A549 (cell line): ENCODE results near the gene TSHZ2. TPM values are rescaled to one million over a fixed set of nuclear protein-coding genes. Genes with fewer than 3 reads are reported as not detected.
A peak's percentile ranks its signal among the peaks of the same experiment; 100 is the strongest.

Experiments used
- ATAC-seq, 2 experiments: fragments of 200-7000 bp in 1 of 2; fragments of >200 bp in 1 of 2; cut with Nextera tagmentation in 1 of 2; cut with Tn5 transposase in 1 of 2; 3 replicates each; pipeline versions ENCODE4 v1.8.0 to v1.9.1; 2018 to 2020; ENCODE audit warnings: mild to moderate bottlenecking in 1 of 2, moderate library complexity in 1 of 2
- CTCF ChIA-PET: fragments of 300-600 bp; sonication (Branson Sonifier 250); formaldehyde crosslinking; extraction: SDS; loops from one replicate; lab custom pipeline; 2021; ENCODE audit warnings: antibody characterized with exemption, inconsistent platforms; lab: Yijun Ruan, JAX
- POLR2A ChIA-PET: fragments of 350-600 bp; formaldehyde crosslinking; extraction: SDS; loops from one replicate; lab custom pipeline; 2021; ENCODE audit warnings: antibody characterized with exemption, inconsistent platforms; lab: Yijun Ruan, JAX
- DNase-seq, 2 experiments: peaks; one replicate each; pipeline versions ENCODE4 v3.0.0 to v3.0.0-alpha.2; 2011 to 2016; ENCODE audit warnings: low read depth in 1 of 2, low spot score in 1 of 2
- FAIRE-seq: peaks from 2 replicates; lab custom pipeline; 2011; peaks lifted over from hg19 to GRCh38; lab: Jason Lieb, UNC
- H3K27ac ChIP-seq, 2 experiments: fragments of >200 bp; sonication (Bioruptor Twin); formaldehyde crosslinking; 3 replicates each; pipeline ENCODE4 v1.5.1; 2016 to 2017
- H3K4me1 ChIP-seq: fragments of >200 bp; sonication (Bioruptor Twin); formaldehyde crosslinking; 3 replicates; pipeline ENCODE4 v1.6.1; 2016
- H3K4me2 ChIP-seq: fragments of >200 bp; sonication (Bioruptor Twin); formaldehyde crosslinking; 3 replicates; pipeline ENCODE4 v1.6.1; 2016
- H3K4me3 ChIP-seq: fragments of >200 bp; sonication (Bioruptor Twin); formaldehyde crosslinking; 3 replicates; pipeline ENCODE4 v1.5.1; 2016
- H3K9me3 ChIP-seq: fragments of >200 bp; sonication (Bioruptor Twin); formaldehyde crosslinking; 3 replicates; pipeline ENCODE4 v1.6.1; 2016
- ATOH8 ChIP-seq: fragments of 250-450 bp; sonication (Bioruptor Pico); IDR thresholded peaks from 2 replicates; pipeline ENCODE4 v1.5.0; 2020; ENCODE audit warnings: low read depth, mild to moderate bottlenecking, moderate library complexity
- BHLHE40 ChIP-seq: IDR thresholded peaks from 2 replicates; pipeline ENCODE4 v1.6.1; 2012; ENCODE audit warnings: low read depth, low read length, inconsistent platforms
- CHD2 ChIP-seq: fragments of 150-350 bp; IDR thresholded peaks from 2 replicates; pipeline ENCODE4 v1.6.1; 2014; ENCODE audit warnings: low read length; ENCODE audit not compliant: partially characterized antibody
- HES2 ChIP-seq: fragments of >200 bp; sonication (Bioruptor Twin); formaldehyde crosslinking; IDR thresholded peaks from 2 replicates; pipeline ENCODE4 v1.6.1; 2016
- KDM1A ChIP-seq: fragments of 200-600 bp; sonication (generic); IDR thresholded peaks from 2 replicates; pipeline ENCODE4 v1.6.1; 2016; ENCODE audit warnings: low read depth, mild to moderate bottlenecking
- MAFK ChIP-seq: fragments of 450-650 bp; IDR thresholded peaks from 2 replicates; pipeline ENCODE4 v1.6.1; 2014; ENCODE audit not compliant: partially characterized antibody
- NFE2L2 ChIP-seq: fragments of 150-350 bp; conservative IDR thresholded peaks from 2 replicates; pipeline ENCODE4 v1.6.1; 2014; ENCODE audit warnings: low read length
- PHF8 ChIP-seq: fragments of 200-600 bp; sonication (generic); IDR thresholded peaks from 2 replicates; pipeline ENCODE4 v1.6.1; 2016; ENCODE audit warnings: low read depth, mild to moderate bottlenecking, antibody characterized with exemption, moderate library complexity, borderline replicate concordance
- POLR2A ChIP-seq: IDR thresholded peaks from 2 replicates; pipeline ENCODE4 v1.6.1; 2012; ENCODE audit warnings: mild to moderate bottlenecking, low read length
- SMC3 ChIP-seq: fragments of >200 bp; sonication (Bioruptor Twin); formaldehyde crosslinking; IDR thresholded peaks from 3 replicates; pipeline ENCODE4 v1.6.1; 2018; ENCODE audit warnings: inconsistent platforms
- TFCP2L1 ChIP-seq: fragments of 250-450 bp; sonication (Bioruptor Pico); IDR thresholded peaks from 2 replicates; pipeline ENCODE4 v1.5.0; 2021; ENCODE audit warnings: mild to moderate bottlenecking
- ZFP36 ChIP-seq: fragments of 450-650 bp; IDR thresholded peaks from 2 replicates; pipeline ENCODE4 v1.6.1; 2014; ENCODE audit warnings: borderline replicate concordance; ENCODE audit not compliant: partially characterized antibody
- WGBS: methylation state at CpG from one replicate; pipeline ENCODE4 v1.1.6; 2017; ENCODE audit errors: missing lambda C conversion rate; 5-methylcytosine and 5-hydroxymethylcytosine counted together
- polyA plus RNA-seq, 4 experiments: library from polyadenylated mRNA; depleted of rRNA in 3 of 4; stranded (reverse); fragments of >200 nt; fragmentation: RNase III in 1 of 4; extraction: RNeasy Plus Mini Kit Qiagen cat#74134 plus additional on column Dnase treatment in 1 of 4; gene quantifications; 2 replicates in 3 of 4; 3 replicates in 1 of 4; pipeline ENCODE4 v1.2.3, GENCODE V29; 2011 to 2017
- TF ChIP-seq, protein P1 (sequence below): fragments of 250-450 bp; sonication (Bioruptor Pico); IDR thresholded peaks from 2 replicates; pipeline ENCODE4 v1.5.0; 2021; ENCODE audit warnings: mild to moderate bottlenecking, moderate library complexity, borderline replicate concordance
- TF ChIP-seq, protein P2 (sequence below): fragments of 450-650 bp; IDR thresholded peaks from 2 replicates; pipeline ENCODE4 v1.6.1; 2014; ENCODE audit warnings: antibody characterized with exemption

Gene TSHZ2
- polyA plus RNA-seq, 2 of the 4 experiments (the other 2 are of a cell fraction) = not detected

DNA sequence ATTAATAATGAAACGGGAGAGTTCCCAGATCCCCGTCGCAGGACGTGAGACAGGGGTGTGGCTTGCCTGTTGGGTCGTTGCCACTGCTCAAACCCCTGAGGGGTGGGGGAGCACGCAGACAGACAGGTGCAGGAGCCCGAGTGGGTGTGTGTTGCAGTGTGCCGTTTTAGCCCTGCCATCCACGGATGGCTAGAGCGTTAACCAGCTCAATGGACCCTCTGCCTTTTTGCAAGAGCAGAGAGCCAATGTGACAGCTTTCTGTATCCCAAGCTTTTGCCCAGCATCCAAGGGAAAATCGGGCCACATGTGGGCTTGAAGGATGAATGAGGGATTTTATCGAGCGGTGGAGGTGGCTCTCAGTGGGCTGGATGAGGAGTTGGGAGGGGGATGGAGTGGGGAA is 237.9 kb downstream of the TSHZ2 start:
- FAIRE-seq = no peak
- ChIA-PET CTCF (interaction anchor here (0.8 to 1.1 kb wide), 2 partner anchors 13 to 16 kb away, joined by 3 read pairs; no protein-coding TSS in a partner anchor), POLR2A (no interaction called here)
- no peak for DNase-seq
- H3K27ac ChIP-seq = no peak overlapping the region
- WGBS = 38% methylated on average over 13 of the region's 13 CpGs
- H3K9me3 ChIP-seq = no peaks in the 10 kb centered on the region
- no peak for ATAC-seq
- no peaks in the 10 kb centered on the region for H3K4me1 ChIP-seq
- H3K4me3 ChIP-seq = no peak overlapping the region
- TF ChIP-seq ZFP36 (no peak), SMC3 (no peak)
- TF ChIP-seq, protein P1, sequence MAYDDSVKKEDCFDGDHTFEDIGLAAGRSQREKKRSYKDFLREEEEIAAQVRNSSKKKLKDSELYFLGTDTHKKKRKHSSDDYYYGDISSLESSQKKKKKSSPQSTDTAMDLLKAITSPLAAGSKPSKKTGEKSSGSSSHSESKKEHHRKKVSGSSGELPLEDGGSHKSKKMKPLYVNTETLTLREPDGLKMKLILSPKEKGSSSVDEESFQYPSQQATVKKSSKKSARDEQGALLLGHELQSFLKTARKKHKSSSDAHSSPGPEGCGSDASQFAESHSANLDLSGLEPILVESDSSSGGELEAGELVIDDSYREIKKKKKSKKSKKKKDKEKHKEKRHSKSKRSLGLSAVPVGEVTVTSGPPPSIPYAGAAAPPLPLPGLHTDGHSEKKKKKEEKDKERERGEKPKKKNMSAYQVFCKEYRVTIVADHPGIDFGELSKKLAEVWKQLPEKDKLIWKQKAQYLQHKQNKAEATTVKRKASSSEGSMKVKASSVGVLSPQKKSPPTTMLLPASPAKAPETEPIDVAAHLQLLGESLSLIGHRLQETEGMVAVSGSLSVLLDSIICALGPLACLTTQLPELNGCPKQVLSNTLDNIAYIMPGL (CRISPR knock-in tag) = no peak
- no peak overlapping the region for H3K4me2 ChIP-seq

- no peak overlapping the region for H3K27ac ChIP-seq
- TF ChIP-seq, protein P2, sequence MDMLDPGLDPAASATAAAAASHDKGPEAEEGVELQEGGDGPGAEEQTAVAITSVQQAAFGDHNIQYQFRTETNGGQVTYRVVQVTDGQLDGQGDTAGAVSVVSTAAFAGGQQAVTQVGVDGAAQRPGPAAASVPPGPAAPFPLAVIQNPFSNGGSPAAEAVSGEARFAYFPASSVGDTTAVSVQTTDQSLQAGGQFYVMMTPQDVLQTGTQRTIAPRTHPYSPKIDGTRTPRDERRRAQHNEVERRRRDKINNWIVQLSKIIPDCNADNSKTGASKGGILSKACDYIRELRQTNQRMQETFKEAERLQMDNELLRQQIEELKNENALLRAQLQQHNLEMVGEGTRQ = no peak
- no peak for TF ChIP-seq CHD2
- no peak for TF ChIP-seq KDM1A
- TF ChIP-seq BHLHE40 = no peak
- no peak for TF ChIP-seq POLR2A
- TF ChIP-seq, protein P1 (CRISPR knock-in tag) = no peak
- CTCF ChIA-PET = no interaction called here
- no peaks in the 10 kb centered on the region for H3K4me1 ChIP-seq
- H3K4me3 ChIP-seq = no peak overlapping the region
- 92% methylated on average over 3 of the region's 3 CpGs for WGBS
- FAIRE-seq (no peak), DNase-seq (no peak), ATAC-seq (no peak)
- H3K4me2 ChIP-seq = no peak overlapping the region
- H3K9me3 ChIP-seq = no peaks in the 10 kb centered on the region
- POLR2A ChIA-PET = no interaction called here
These were observed 238.8 kb downstream of the TSHZ2 start for GRCh38 chr20:53210931-53211330.

DNA sequence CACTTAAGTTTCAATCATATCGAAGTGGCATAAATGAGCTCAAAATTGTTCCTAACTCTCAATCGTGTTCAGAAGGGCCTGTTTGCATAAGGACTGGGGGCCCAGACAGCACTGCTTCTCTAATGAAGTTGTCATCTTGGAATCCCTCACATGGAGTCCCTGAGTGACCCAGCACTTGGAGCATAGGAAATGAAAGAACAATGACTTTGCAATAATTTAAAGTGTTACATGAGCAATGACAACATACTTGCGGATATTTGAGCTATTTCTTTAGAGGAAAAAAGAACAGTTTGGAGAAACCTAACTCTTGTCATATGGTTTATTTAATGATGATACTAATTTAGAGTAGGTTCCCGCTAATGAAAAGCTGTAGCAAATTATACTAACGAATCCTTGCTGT is 239.9 kb downstream of the TSHZ2 start:
- Histone ChIP-seq H3K4me1 (no peaks in the 10 kb centered on the region), H3K9me3 (no peaks in the 10 kb centered on the region), H3K4me3 (no peak overlapping the region), H3K27ac (no peak overlapping the region), H3K4me2 (no peak overlapping the region)
- FAIRE-seq (no peak), ATAC-seq (no peak), DNase-seq (no peak)
- ChIA-PET POLR2A (no interaction called here), CTCF (no interaction called here)
- 54% methylated on average over 5 of the region's 5 CpGs for WGBS
- TF ChIP-seq NFE2L2 = peak; percentile 49
- TF ChIP-seq ATOH8 (CRISPR knock-in tag) = no peak
- TF ChIP-seq MAFK = peak; percentile 44

- POLR2A ChIA-PET = no interaction called here
- Histone ChIP-seq H3K27ac (no peak overlapping the region), H3K4me3 (no peak overlapping the region)
- WGBS = 35% methylated on average over 7 of the region's 7 CpGs
- TF ChIP-seq PHF8 (no peak), HES2 (no peak), TFCP2L1 (CRISPR knock-in tag) (no peak)
- TF ChIP-seq, all 56 proteins: peak for 0
- no peak overlapping the region for H3K4me2 ChIP-seq
- H3K9me3 ChIP-seq = no peaks in the 10 kb centered on the region
- CTCF ChIA-PET = no interaction called here
- DNase-seq (no peak), FAIRE-seq (no peak), ATAC-seq (no peak)
- H3K4me1 ChIP-seq = no peaks in the 10 kb centered on the region
These were observed 242.2 kb downstream of the TSHZ2 start for GRCh38 chr20:53214392-53214791.
